WTC11 (cell line): ENCODE results near the gene NFKBIE. TPM values are rescaled to one million over a fixed set of nuclear protein-coding genes. Genes with fewer than 3 reads are reported as not detected.

Experiments used
- ATAC-seq: fragments of 200-7000 bp; cut with Tn5 transposase; 2 replicates; pipeline ENCODE4 v1.10.0; 2021; ENCODE audit warnings: mild to moderate bottlenecking, moderate library complexity
- CTCF ChIA-PET: fragments of 300-600 bp; sonication (Branson Sonifier 250); formaldehyde crosslinking; loops from one replicate; lab custom pipeline; 2021; ENCODE audit warnings: antibody characterized with exemption; lab: Charles Lee
- POLR2A ChIA-PET: fragments of 350-600 bp; sonication (Branson Sonifier 250); formaldehyde crosslinking; loops from one replicate; lab custom pipeline; 2021; ENCODE audit warnings: antibody characterized with exemption; lab: Charles Lee
- DNase-seq: peaks from one replicate; pipeline ENCODE4 v3.0.0; 2021; ENCODE audit warnings: low spot score
- H3K27ac Mint-ChIP-seq: 2 replicates; pipeline ENCODE4 v1.8.0; 2021; ENCODE audit warnings: mixed read lengths
- H3K27me3 Mint-ChIP-seq: 2 replicates; pipeline ENCODE4 v1.8.0; 2021; ENCODE audit warnings: low read depth, mild to moderate bottlenecking, moderate library complexity, mixed read lengths
- H3K36me3 Mint-ChIP-seq: 2 replicates; pipeline ENCODE4 v1.8.0; 2021; ENCODE audit warnings: mixed read lengths
- H3K4me1 Mint-ChIP-seq: 2 replicates; pipeline ENCODE4 v1.8.0; 2022; ENCODE audit warnings: mixed read lengths
- H3K4me3 Mint-ChIP-seq: 2 replicates; pipeline ENCODE4 v1.8.0; 2021; ENCODE audit warnings: mild to moderate bottlenecking, moderate library complexity, mixed read lengths
- H3K9me3 Mint-ChIP-seq: 2 replicates; pipeline ENCODE4 v1.8.0; 2021; ENCODE audit warnings: mixed read lengths
- CBFB ChIP-seq: sonication (generic); formaldehyde crosslinking; IDR thresholded peaks from 2 replicates; pipeline ENCODE4 v1.8.1; 2022; ENCODE audit warnings: mild to moderate bottlenecking, low read depth, missing genetic modification reagents
- ELF4 ChIP-seq: sonication (generic); formaldehyde crosslinking; IDR thresholded peaks from 2 replicates; pipeline ENCODE4 v1.8.1; 2022; ENCODE audit warnings: low read depth, mild to moderate bottlenecking, moderate library complexity, missing genetic modification reagents
- EMX1 ChIP-seq: fragments of 250-450 bp; sonication (Bioruptor Pico); IDR thresholded peaks from 2 replicates; pipeline ENCODE4 v1.8.0; 2021; ENCODE audit warnings: mild to moderate bottlenecking
- ERG ChIP-seq: fragments of 250-450 bp; sonication (Bioruptor Pico); IDR thresholded peaks from 2 replicates; pipeline ENCODE4 v1.8.0; 2021; ENCODE audit warnings: mild to moderate bottlenecking
- ETV6 ChIP-seq: sonication (generic); formaldehyde crosslinking; IDR thresholded peaks from 2 replicates; pipeline ENCODE4 v1.8.1; 2022; ENCODE audit warnings: mild to moderate bottlenecking, missing genetic modification reagents
- FOXJ3 ChIP-seq: sonication (generic); formaldehyde crosslinking; IDR thresholded peaks from 2 replicates; pipeline ENCODE4 v1.9.0; 2021; ENCODE audit warnings: missing genetic modification reagents, mild to moderate bottlenecking, borderline replicate concordance
- FOXP1 ChIP-seq: sonication (generic); formaldehyde crosslinking; IDR thresholded peaks from 2 replicates; pipeline ENCODE4 v1.8.0; 2022; ENCODE audit warnings: missing genetic modification reagents, mild to moderate bottlenecking, moderate library complexity, borderline replicate concordance
- GABPB1 ChIP-seq: sonication (generic); formaldehyde crosslinking; IDR thresholded peaks from 2 replicates; pipeline ENCODE4 v1.8.1; 2023; ENCODE audit warnings: mild to moderate bottlenecking, missing genetic modification reagents
- GRHL2 ChIP-seq: fragments of 250-450 bp; sonication (Bioruptor Pico); IDR thresholded peaks from 2 replicates; pipeline ENCODE4 v1.8.0; 2022; ENCODE audit warnings: mild to moderate bottlenecking, moderate library complexity; ENCODE audit not compliant: insufficient replicate concordance, severe bottlenecking
- HMGXB4 ChIP-seq: sonication (generic); formaldehyde crosslinking; IDR thresholded peaks from 2 replicates; pipeline ENCODE4 v1.8.1; 2023; ENCODE audit warnings: mild to moderate bottlenecking, moderate library complexity, missing genetic modification reagents
- MLX ChIP-seq: sonication (generic); formaldehyde crosslinking; IDR thresholded peaks from 2 replicates; pipeline ENCODE4 v1.8.1; 2023; ENCODE audit warnings: mild to moderate bottlenecking, missing genetic modification reagents, moderate library complexity
- NFYB ChIP-seq: sonication (generic); formaldehyde crosslinking; conservative IDR thresholded peaks from 2 replicates; pipeline ENCODE4 v1.8.0; 2022; ENCODE audit warnings: low read depth, missing genetic modification reagents
- NR1H2 ChIP-seq: sonication (generic); formaldehyde crosslinking; IDR thresholded peaks from 2 replicates; pipeline ENCODE4 v1.9.0; 2021; ENCODE audit warnings: mild to moderate bottlenecking, moderate library complexity, missing genetic modification reagents
- PRRX2 ChIP-seq: fragments of 250-450 bp; sonication (Bioruptor Pico); IDR thresholded peaks from 2 replicates; pipeline ENCODE4 v1.8.0; 2021; ENCODE audit warnings: mild to moderate bottlenecking
- SP1 ChIP-seq: sonication (generic); formaldehyde crosslinking; conservative IDR thresholded peaks from 2 replicates; pipeline ENCODE4 v1.8.1; 2022; ENCODE audit warnings: missing genetic modification reagents
- TCF7 ChIP-seq: sonication (generic); formaldehyde crosslinking; IDR thresholded peaks from 2 replicates; pipeline ENCODE4 v1.8.0; 2022; ENCODE audit warnings: mild to moderate bottlenecking, low read depth, missing genetic modification reagents, moderate library complexity
- ZBTB21 ChIP-seq: sonication (generic); formaldehyde crosslinking; IDR thresholded peaks from 2 replicates; pipeline ENCODE4 v1.8.1; 2023; ENCODE audit warnings: mild to moderate bottlenecking, missing genetic modification reagents, borderline replicate concordance
- ZNF138 ChIP-seq: sonication (generic); formaldehyde crosslinking; conservative IDR thresholded peaks from 2 replicates; pipeline ENCODE4 v1.8.1; 2022; ENCODE audit warnings: mild to moderate bottlenecking, moderate library complexity, missing genetic modification reagents
- ZNF219 ChIP-seq: sonication (generic); formaldehyde crosslinking; IDR thresholded peaks from 2 replicates; pipeline ENCODE4 v1.8.0; 2023; ENCODE audit warnings: missing genetic modification reagents, mild to moderate bottlenecking, borderline replicate concordance
- ZNF232 ChIP-seq: sonication (generic); formaldehyde crosslinking; IDR thresholded peaks from 2 replicates; pipeline ENCODE4 v1.8.0; 2022; ENCODE audit warnings: mild to moderate bottlenecking, missing genetic modification reagents
- total RNA-seq: library from RNA; stranded (reverse); gene quantifications from 3 replicates; pipeline ENCODE4 v1.2.3, GENCODE V29; 2021
- TF ChIP-seq, protein P1 (sequence below): sonication (generic); formaldehyde crosslinking; IDR thresholded peaks from 2 replicates; pipeline ENCODE4 v1.8.0; 2022; ENCODE audit warnings: mild to moderate bottlenecking, missing genetic modification reagents
- TF ChIP-seq, protein P2 (sequence below): fragments of 250-450 bp; sonication (Bioruptor Pico); IDR thresholded peaks from 2 replicates; pipeline ENCODE4 v1.9.0; 2021; ENCODE audit warnings: mild to moderate bottlenecking, borderline replicate concordance
- TF ChIP-seq, protein P3 (sequence below): sonication (generic); formaldehyde crosslinking; IDR thresholded peaks from 2 replicates; pipeline ENCODE4 v1.8.0; 2022; ENCODE audit warnings: mild to moderate bottlenecking, missing genetic modification reagents
- TF ChIP-seq, protein P4 (sequence below): sonication (generic); formaldehyde crosslinking; IDR thresholded peaks from 2 replicates; pipeline ENCODE4 v1.8.1; 2022; ENCODE audit warnings: mild to moderate bottlenecking, moderate library complexity, missing genetic modification reagents

The NFKBIE gene
- total RNA-seq, 1 experiment from 2014 or later: 10.3 TPM

GRCh38 chr6:44223319-44224028 is 41.9 kb downstream of the NFKBIE start, which contains the start of gene SLC29A1:
Gene SLC29A1, plus strand, starts transcription at chr6:44223595. Its CDS starts 3,719 bp downstream, at chr6:44227314.
- peak; percentile 87 for DNase-seq
- CTCF ChIA-PET: interaction anchor here (0.6 to 10.7 kb wide), 22 partner anchors 9 to 123 kb away, joined by 3 to 174 read pairs (median 4); partner anchors contain the start of genes HSP90AB1 and SLC35B2
- peak; percentile 38 for ATAC-seq
- peak within 1 kb of the TSS; percentile 89 for H3K4me3 Mint-ChIP-seq
- no peaks in the 10 kb centered on the region for H3K9me3 Mint-ChIP-seq
- H3K36me3 Mint-ChIP-seq: peaks cover 5% of the 10 kb centered on the region; the same call in 1 of the 2 replicates
- POLR2A ChIA-PET: interaction anchor here (0.6 to 5.7 kb wide), 10 partner anchors 11 to 51 kb away, joined by 3 to 63 read pairs (median 6); partner anchors contain the start of genes HSP90AB1 and SLC35B2
- H3K27ac Mint-ChIP-seq: peak within 1 kb of the TSS; percentile 95
- H3K4me1 Mint-ChIP-seq: peaks cover 57% of the 10 kb centered on the region
- H3K27me3 Mint-ChIP-seq: no peaks in the 10 kb centered on the region
- TF ChIP-seq, protein P1, sequence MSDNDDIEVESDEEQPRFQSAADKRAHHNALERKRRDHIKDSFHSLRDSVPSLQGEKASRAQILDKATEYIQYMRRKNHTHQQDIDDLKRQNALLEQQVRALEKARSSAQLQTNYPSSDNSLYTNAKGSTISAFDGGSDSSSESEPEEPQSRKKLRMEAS (CRISPR knock-in tag): no peak; the same call in 1 of the 2 replicates
- TF ChIP-seq, protein P2, sequence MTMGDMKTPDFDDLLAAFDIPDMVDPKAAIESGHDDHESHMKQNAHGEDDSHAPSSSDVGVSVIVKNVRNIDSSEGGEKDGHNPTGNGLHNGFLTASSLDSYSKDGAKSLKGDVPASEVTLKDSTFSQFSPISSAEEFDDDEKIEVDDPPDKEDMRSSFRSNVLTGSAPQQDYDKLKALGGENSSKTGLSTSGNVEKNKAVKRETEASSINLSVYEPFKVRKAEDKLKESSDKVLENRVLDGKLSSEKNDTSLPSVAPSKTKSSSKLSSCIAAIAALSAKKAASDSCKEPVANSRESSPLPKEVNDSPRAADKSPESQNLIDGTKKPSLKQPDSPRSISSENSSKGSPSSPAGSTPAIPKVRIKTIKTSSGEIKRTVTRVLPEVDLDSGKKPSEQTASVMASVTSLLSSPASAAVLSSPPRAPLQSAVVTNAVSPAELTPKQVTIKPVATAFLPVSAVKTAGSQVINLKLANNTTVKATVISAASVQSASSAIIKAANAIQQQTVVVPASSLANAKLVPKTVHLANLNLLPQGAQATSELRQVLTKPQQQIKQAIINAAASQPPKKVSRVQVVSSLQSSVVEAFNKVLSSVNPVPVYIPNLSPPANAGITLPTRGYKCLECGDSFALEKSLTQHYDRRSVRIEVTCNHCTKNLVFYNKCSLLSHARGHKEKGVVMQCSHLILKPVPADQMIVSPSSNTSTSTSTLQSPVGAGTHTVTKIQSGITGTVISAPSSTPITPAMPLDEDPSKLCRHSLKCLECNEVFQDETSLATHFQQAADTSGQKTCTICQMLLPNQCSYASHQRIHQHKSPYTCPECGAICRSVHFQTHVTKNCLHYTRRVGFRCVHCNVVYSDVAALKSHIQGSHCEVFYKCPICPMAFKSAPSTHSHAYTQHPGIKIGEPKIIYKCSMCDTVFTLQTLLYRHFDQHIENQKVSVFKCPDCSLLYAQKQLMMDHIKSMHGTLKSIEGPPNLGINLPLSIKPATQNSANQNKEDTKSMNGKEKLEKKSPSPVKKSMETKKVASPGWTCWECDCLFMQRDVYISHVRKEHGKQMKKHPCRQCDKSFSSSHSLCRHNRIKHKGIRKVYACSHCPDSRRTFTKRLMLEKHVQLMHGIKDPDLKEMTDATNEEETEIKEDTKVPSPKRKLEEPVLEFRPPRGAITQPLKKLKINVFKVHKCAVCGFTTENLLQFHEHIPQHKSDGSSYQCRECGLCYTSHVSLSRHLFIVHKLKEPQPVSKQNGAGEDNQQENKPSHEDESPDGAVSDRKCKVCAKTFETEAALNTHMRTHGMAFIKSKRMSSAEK (CRISPR knock-in tag): no peak
- TF ChIP-seq, protein P3, sequence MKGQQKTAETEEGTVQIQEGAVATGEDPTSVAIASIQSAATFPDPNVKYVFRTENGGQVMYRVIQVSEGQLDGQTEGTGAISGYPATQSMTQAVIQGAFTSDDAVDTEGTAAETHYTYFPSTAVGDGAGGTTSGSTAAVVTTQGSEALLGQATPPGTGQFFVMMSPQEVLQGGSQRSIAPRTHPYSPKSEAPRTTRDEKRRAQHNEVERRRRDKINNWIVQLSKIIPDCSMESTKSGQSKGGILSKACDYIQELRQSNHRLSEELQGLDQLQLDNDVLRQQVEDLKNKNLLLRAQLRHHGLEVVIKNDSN: peak; percentile 36
- TF ChIP-seq ZNF138 (CRISPR knock-in tag) (no peak), ZBTB21 (no peak), ZNF219 (CRISPR knock-in tag) (no peak), FOXJ3 (CRISPR knock-in tag) (no peak), GABPB1 (CRISPR knock-in tag) (peak; percentile 48; the same call in 1 of the 2 replicates), ZNF232 (peak; percentile 54; the same call in 1 of the 2 replicates), ETV6 (CRISPR knock-in tag) (peak; percentile 84), PRRX2 (no peak), SP1 (CRISPR knock-in tag) (peak; percentile 79), CBFB (CRISPR knock-in tag) (no peak), NR1H2 (CRISPR knock-in tag) (no peak), ERG (CRISPR knock-in tag) (no peak), TCF7 (CRISPR knock-in tag) (no peak), NFYB (CRISPR knock-in tag) (peak; percentile 15; the same call in 1 of the 2 replicates), FOXP1 (peak; percentile 54; the same call in 1 of the 2 replicates), HMGXB4 (peak; percentile 36; the same call in 1 of the 2 replicates), EMX1 (CRISPR knock-in tag) (no peak), ELF4 (CRISPR knock-in tag) (peak; percentile 38; the same call in 1 of the 2 replicates), GRHL2 (CRISPR knock-in tag) (no peak), MLX (CRISPR knock-in tag) (no peak)
- TF ChIP-seq, protein P4, sequence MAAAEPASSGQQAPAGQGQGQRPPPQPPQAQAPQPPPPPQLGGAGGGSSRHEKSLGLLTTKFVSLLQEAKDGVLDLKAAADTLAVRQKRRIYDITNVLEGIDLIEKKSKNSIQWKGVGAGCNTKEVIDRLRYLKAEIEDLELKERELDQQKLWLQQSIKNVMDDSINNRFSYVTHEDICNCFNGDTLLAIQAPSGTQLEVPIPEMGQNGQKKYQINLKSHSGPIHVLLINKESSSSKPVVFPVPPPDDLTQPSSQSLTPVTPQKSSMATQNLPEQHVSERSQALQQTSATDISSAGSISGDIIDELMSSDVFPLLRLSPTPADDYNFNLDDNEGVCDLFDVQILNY (CRISPR knock-in tag): 0 out of 2 replicates have a peak, but pooled peaks have one; percentile 55
